Gastrocnemius medialis (tissue), 4 donors: ENCODE results near the gene RAPGEF1. TPM values are rescaled to one million over a fixed set of nuclear protein-coding genes. Genes with fewer than 3 reads are reported as not detected.

Experiments used
- ATAC-seq, 2 donors: fragments of 150-250 bp; one replicate each; pipeline ENCODE4 v1.9.1; 2016
- DNase-seq, 2 donors: peaks; one replicate each; pipeline ENCODE4 v3.0.0-alpha.2; 2019
- H3K27ac ChIP-seq, 4 donors: fragments of 200-600 bp; sonication (generic); 1 replicate in 1 of 4; 2 replicates in 3 of 4; pipeline ENCODE4 v1.5.1; 2016 to 2018; ENCODE audit warnings: mild to moderate bottlenecking in 2 of 4, moderate library complexity in 1 of 4
- H3K27me3 ChIP-seq, 3 donors: fragments of 200-600 bp; sonication (generic) in 2 of 3; 1 replicate in 1 of 3; 2 replicates in 2 of 3; pipeline versions ENCODE4 v1.5.1 to v1.6.0; 2016 to 2019; ENCODE audit warnings: mild to moderate bottlenecking in 1 of 3, moderate library complexity in 1 of 3
- H3K36me3 ChIP-seq, 2 donors: fragments of 200-600 bp; sonication (generic) in 1 of 2; one replicate each; pipeline ENCODE4 v1.5.1; 2017 to 2018
- H3K4me1 ChIP-seq, 2 donors: fragments of 200-600 bp; sonication (generic) in 1 of 2; one replicate each; pipeline ENCODE4 v1.5.1; 2016 to 2017; ENCODE audit warnings: mild to moderate bottlenecking in 2 of 2
- H3K4me3 ChIP-seq, 4 donors: fragments of 200-600 bp; sonication (generic) in 3 of 4; 1 replicate in 1 of 4; 2 replicates in 3 of 4; pipeline ENCODE4 v1.5.1; 2016 to 2019; ENCODE audit warnings: mild to moderate bottlenecking in 2 of 4
- H3K9me3 ChIP-seq, 3 donors: fragments of 200-600 bp; sonication (generic) in 2 of 3; 1 replicate in 1 of 3; 2 replicates in 2 of 3; pipeline ENCODE4 v1.5.1; 2016 to 2019
- CTCF ChIP-seq, 5 experiments: fragments of 450-650 bp in 3 of 5; fragments of 200-600 bp in 2 of 5; sonication (generic) in 2 of 5; IDR thresholded peaks in 4 of 5; conservative IDR thresholded peaks in 1 of 5; 1 replicate in 4 of 5; 2 replicates in 1 of 5; pipeline ENCODE4 v1.5.1; 2016 to 2019; ENCODE audit warnings: antibody characterized with exemption in 5 of 5, mild to moderate bottlenecking in 3 of 5, moderate library complexity in 3 of 5
- POLR2A ChIP-seq, 2 donors: fragments of 450-650 bp; IDR thresholded peaks; one replicate each; pipeline ENCODE4 v1.6.1; 2017; ENCODE audit warnings: antibody characterized with exemption in 2 of 2, mild to moderate bottlenecking in 2 of 2, moderate library complexity in 2 of 2
- in situ Hi-C, 4 donors: fragments of 200-750 bp; cut with MboI; loops; one replicate each; pipeline versions ENCODE4 v1.15.0 to v1.8.0; 2017; ENCODE audit warnings: low sequenced_read_pairs in 4 of 4
- intact Hi-C: fragments of 100-400 bp; cut with DNase I; formaldehyde crosslinking; loops from one replicate; pipeline ENCODE4 v1.15.1; 2023; ENCODE audit warnings: low total_unique reads
- total RNA-seq, 4 donors: library from RNA; depleted of rRNA; stranded (reverse); fragments of >200 nt; gene quantifications; one replicate each; pipeline versions ENCODE4 v1.1.0 to v1.2.3, GENCODE V29; 2016

Gene RAPGEF1
- total RNA-seq, 4 donors from 2014 or later = 123 to 296 (median 217) TPM

GRCh38 chr9:131631306-131631705 is 108.6 kb downstream of the RAPGEF1 start:
- DNase-seq = no peak

GRCh38 chr9:131630205-131630831 is 109.6 kb downstream of the RAPGEF1 start:
- intact Hi-C loops (loop anchor here (1.0 kb wide), 1 partner anchor 110 kb away; the partner anchor contains the start of gene RAPGEF1), in situ Hi-C loops (no loop called here)
- H3K27me3 ChIP-seq = no peaks in the 10 kb centered on the region
- H3K4me1 ChIP-seq = peaks cover 47 to 50% of the 10 kb centered on the region in 2 donors
- peaks cover 0 to 11% of the 10 kb centered on the region in 2 donors for H3K36me3 ChIP-seq
- ATAC-seq (peak; percentile 5 to 13), DNase-seq (peak in 1 of 2 donors; percentile 62)
- peak overlapping the region; percentile 88 to 93 (median 90) for H3K27ac ChIP-seq
- no peak overlapping the region for H3K4me3 ChIP-seq
- H3K9me3 ChIP-seq = no peaks in the 10 kb centered on the region
- TF ChIP-seq POLR2A (IDR thresholded peaks at IDR 0.05) (peak; percentile 9 to 35), CTCF (IDR thresholded peaks at IDR 0.05 in 4 of 5, conservative IDR thresholded peaks at IDR 0.05 in 1 of 5) (no peak)

More at GRCh38 chr9:131631306-131631705, 108.6 kb downstream of the RAPGEF1 start:
- intact Hi-C loops (no loop called here), in situ Hi-C loops (no loop called here)
- H3K4me1 ChIP-seq = peaks cover 52 to 54% of the 10 kb centered on the region in 2 donors
- H3K27me3 ChIP-seq = no peaks in the 10 kb centered on the region
- no peak for ATAC-seq
- peaks cover 0 to 1% of the 10 kb centered on the region in 2 donors for H3K36me3 ChIP-seq
- TF ChIP-seq CTCF (IDR thresholded peaks at IDR 0.05 in 4 of 5, conservative IDR thresholded peaks at IDR 0.05 in 1 of 5) (no peak), POLR2A (IDR thresholded peaks at IDR 0.05) (no peak)
- no peaks in the 10 kb centered on the region for H3K9me3 ChIP-seq
- no peak overlapping the region for H3K4me3 ChIP-seq
- H3K27ac ChIP-seq = peak overlapping the region; percentile 88 to 93 (median 90)

GRCh38 chr9:131629825-131630204 is 110.1 kb downstream of the RAPGEF1 start:
- ATAC-seq (peak; percentile 45 to 61), DNase-seq (no peak)
- Histone ChIP-seq H3K4me3 (no peak overlapping the region), H3K4me1 (peaks cover 47 to 51% of the 10 kb centered on the region in 2 donors), H3K27ac (peak overlapping the region; percentile 88 to 93 (median 90)), H3K36me3 (peaks cover 0 to 14% of the 10 kb centered on the region in 2 donors), H3K9me3 (no peaks in the 10 kb centered on the region), H3K27me3 (no peaks in the 10 kb centered on the region)
- TF ChIP-seq POLR2A (IDR thresholded peaks at IDR 0.05) = no peak
- no peak for TF ChIP-seq CTCF (IDR thresholded peaks at IDR 0.05 in 4 of 5, conservative IDR thresholded peaks at IDR 0.05 in 1 of 5)
- intact Hi-C loops = loop anchor here (1.0 kb wide), 1 partner anchor 110 kb away; the partner anchor contains the start of gene RAPGEF1
- in situ Hi-C loops = no loop called here

GRCh38 chr9:131629226-131629500 is 110.7 kb downstream of the RAPGEF1 start:
- Histone ChIP-seq H3K36me3 (peaks cover 0 to 20% of the 10 kb centered on the region in 2 donors), H3K27me3 (no peaks in the 10 kb centered on the region), H3K4me1 (peaks cover 52 to 53% of the 10 kb centered on the region in 2 donors), H3K4me3 (no peak overlapping the region), H3K9me3 (no peaks in the 10 kb centered on the region), H3K27ac (peak overlapping the region; percentile 88 to 93 (median 90))
- intact Hi-C loops = no loop called here
- DNase-seq (no peak), ATAC-seq (no peak)
- no peak for TF ChIP-seq POLR2A (IDR thresholded peaks at IDR 0.05)
- TF ChIP-seq CTCF (IDR thresholded peaks at IDR 0.05 in 4 of 5, conservative IDR thresholded peaks at IDR 0.05 in 1 of 5) = no peak
- in situ Hi-C loops = no loop called here
